WTC11 (cell line): ENCODE data around the gene MARCHF11. TPM values are rescaled to one million over a fixed set of nuclear protein-coding genes. Genes with fewer than 3 reads are reported as not detected.

Source experiments
- ATAC-seq: fragments of 200-7000 bp; cut with Tn5 transposase; 2 replicates; pipeline ENCODE4 v1.10.0; 2021; ENCODE audit warnings: mild to moderate bottlenecking, moderate library complexity
- CTCF ChIA-PET: fragments of 300-600 bp; sonication (Branson Sonifier 250); formaldehyde crosslinking; loops from one replicate; lab custom pipeline; 2021; ENCODE audit warnings: antibody characterized with exemption; lab: Charles Lee
- POLR2A ChIA-PET: fragments of 350-600 bp; sonication (Branson Sonifier 250); formaldehyde crosslinking; loops from one replicate; lab custom pipeline; 2021; ENCODE audit warnings: antibody characterized with exemption; lab: Charles Lee
- DNase-seq: peaks from one replicate; pipeline ENCODE4 v3.0.0; 2021; ENCODE audit warnings: low spot score
- H3K27ac Mint-ChIP-seq: 2 replicates; pipeline ENCODE4 v1.8.0; 2021; ENCODE audit warnings: mixed read lengths
- H3K27me3 Mint-ChIP-seq: 2 replicates; pipeline ENCODE4 v1.8.0; 2021; ENCODE audit warnings: low read depth, mild to moderate bottlenecking, moderate library complexity, mixed read lengths
- H3K36me3 Mint-ChIP-seq: 2 replicates; pipeline ENCODE4 v1.8.0; 2021; ENCODE audit warnings: mixed read lengths
- H3K4me1 Mint-ChIP-seq: 2 replicates; pipeline ENCODE4 v1.8.0; 2022; ENCODE audit warnings: mixed read lengths
- H3K4me3 Mint-ChIP-seq: 2 replicates; pipeline ENCODE4 v1.8.0; 2021; ENCODE audit warnings: mild to moderate bottlenecking, moderate library complexity, mixed read lengths
- H3K9me3 Mint-ChIP-seq: 2 replicates; pipeline ENCODE4 v1.8.0; 2021; ENCODE audit warnings: mixed read lengths
- CTCF ChIP-seq: fragments of 200-600 bp; IDR thresholded peaks from 2 replicates; pipeline ENCODE4 v1.8.0; 2022; ENCODE audit warnings: antibody characterized with exemption
- E2F4 ChIP-seq: sonication (generic); formaldehyde crosslinking; IDR thresholded peaks from 2 replicates; pipeline ENCODE4 v1.8.1; 2022; ENCODE audit warnings: low read depth, mild to moderate bottlenecking, moderate library complexity, missing genetic modification reagents, borderline replicate concordance
- E2F5 ChIP-seq: sonication (generic); formaldehyde crosslinking; IDR thresholded peaks from 2 replicates; pipeline ENCODE4 v1.8.1; 2022; ENCODE audit warnings: mild to moderate bottlenecking, moderate library complexity, missing genetic modification reagents
- EMX1 ChIP-seq: fragments of 250-450 bp; sonication (Bioruptor Pico); IDR thresholded peaks from 2 replicates; pipeline ENCODE4 v1.8.0; 2021; ENCODE audit warnings: mild to moderate bottlenecking
- ERG ChIP-seq: fragments of 250-450 bp; sonication (Bioruptor Pico); IDR thresholded peaks from 2 replicates; pipeline ENCODE4 v1.8.0; 2021; ENCODE audit warnings: mild to moderate bottlenecking
- ETV6 ChIP-seq: sonication (generic); formaldehyde crosslinking; IDR thresholded peaks from 2 replicates; pipeline ENCODE4 v1.8.1; 2022; ENCODE audit warnings: mild to moderate bottlenecking, missing genetic modification reagents
- FOXJ3 ChIP-seq: sonication (generic); formaldehyde crosslinking; IDR thresholded peaks from 2 replicates; pipeline ENCODE4 v1.9.0; 2021; ENCODE audit warnings: missing genetic modification reagents, mild to moderate bottlenecking, borderline replicate concordance
- FOXK1 ChIP-seq: sonication (generic); formaldehyde crosslinking; IDR thresholded peaks from 2 replicates; pipeline ENCODE4 v1.8.0; 2022; ENCODE audit warnings: mild to moderate bottlenecking, moderate library complexity, missing genetic modification reagents
- GABPB1 ChIP-seq: sonication (generic); formaldehyde crosslinking; IDR thresholded peaks from 2 replicates; pipeline ENCODE4 v1.8.1; 2023; ENCODE audit warnings: mild to moderate bottlenecking, missing genetic modification reagents
- JAZF1 ChIP-seq: fragments of 250-450 bp; sonication (Bioruptor Pico); IDR thresholded peaks from 2 replicates; pipeline ENCODE4 v1.9.0; 2021; ENCODE audit warnings: moderate library complexity, mild to moderate bottlenecking, inconsistent platforms
- JUN ChIP-seq: sonication (generic); formaldehyde crosslinking; IDR thresholded peaks from 2 replicates; pipeline ENCODE4 v1.8.0; 2023; ENCODE audit warnings: mild to moderate bottlenecking, missing genetic modification reagents
- MAX ChIP-seq: sonication (generic); formaldehyde crosslinking; IDR thresholded peaks from 2 replicates; pipeline ENCODE4 v1.8.0; 2022; ENCODE audit warnings: mild to moderate bottlenecking, missing genetic modification reagents
- MXD4 ChIP-seq: fragments of 250-450 bp; sonication (Bioruptor Pico); IDR thresholded peaks from 2 replicates; pipeline ENCODE4 v1.8.0; 2021; ENCODE audit warnings: mild to moderate bottlenecking, moderate library complexity, borderline replicate concordance
- NR1H2 ChIP-seq: sonication (generic); formaldehyde crosslinking; IDR thresholded peaks from 2 replicates; pipeline ENCODE4 v1.9.0; 2021; ENCODE audit warnings: mild to moderate bottlenecking, moderate library complexity, missing genetic modification reagents
- NR2C2 ChIP-seq: sonication (generic); formaldehyde crosslinking; IDR thresholded peaks from 2 replicates; pipeline ENCODE4 v1.8.0; 2022; ENCODE audit warnings: mild to moderate bottlenecking, missing genetic modification reagents
- STAT6 ChIP-seq: sonication (generic); formaldehyde crosslinking; conservative IDR thresholded peaks from 2 replicates; pipeline ENCODE4 v1.8.1; 2023; ENCODE audit warnings: mild to moderate bottlenecking, low read depth, missing genetic modification reagents, moderate library complexity
- total RNA-seq: library from RNA; stranded (reverse); gene quantifications from 3 replicates; pipeline ENCODE4 v1.2.3, GENCODE V29; 2021
- TF ChIP-seq, protein P1 (sequence below): sonication (generic); formaldehyde crosslinking; IDR thresholded peaks from 2 replicates; pipeline ENCODE4 v1.8.0; 2022; ENCODE audit warnings: missing genetic modification reagents
- TF ChIP-seq, protein P2 (sequence below): sonication (generic); formaldehyde crosslinking; IDR thresholded peaks from 2 replicates; pipeline ENCODE4 v1.8.1; 2023; ENCODE audit warnings: mild to moderate bottlenecking, missing genetic modification reagents

The MARCHF11 gene
- total RNA-seq, 1 experiment from 2014 or later = 2.9 TPM

DNA sequence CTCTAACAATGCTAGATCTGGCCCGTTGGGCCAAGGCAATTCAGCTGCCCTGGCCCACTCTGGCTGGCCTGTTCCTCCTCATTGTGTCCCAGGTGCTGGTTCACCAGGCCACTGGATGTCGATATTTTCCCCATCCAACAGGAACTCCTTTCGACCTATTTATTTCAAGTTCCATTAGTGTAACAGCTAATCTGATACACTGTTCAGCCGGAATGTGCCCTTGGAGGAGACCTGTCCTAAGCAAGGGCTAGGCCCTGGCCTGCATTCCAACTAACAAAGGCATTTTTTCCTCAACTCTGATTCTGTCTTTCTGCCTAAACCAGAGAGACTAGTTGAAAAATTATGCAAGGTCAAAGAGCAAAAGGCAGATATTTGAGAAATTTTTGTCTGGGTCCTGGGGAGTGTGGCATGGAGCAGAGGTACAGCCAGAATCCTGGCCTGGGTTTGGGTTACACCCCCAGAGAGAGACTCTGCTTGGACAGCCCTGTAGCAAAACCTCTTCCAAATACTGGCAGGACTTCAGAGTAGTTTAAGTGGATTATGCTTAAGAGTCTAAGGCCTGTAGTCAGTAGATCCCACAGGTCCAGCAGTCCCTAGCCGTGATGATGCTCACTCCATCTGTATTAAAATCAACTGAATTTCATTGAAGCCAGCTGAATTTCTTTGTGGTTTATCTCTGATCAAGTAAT lies 36.1 kb downstream of the MARCHF11 start:
- Mint-ChIP-seq H3K4me3 (no peak overlapping the region), H3K4me1 (peaks cover 6% of the 10 kb centered on the region), H3K36me3 (peaks cover 15% of the 10 kb centered on the region), H3K9me3 (peaks cover 19% of the 10 kb centered on the region), H3K27ac (no peak overlapping the region), H3K27me3 (no peaks in the 10 kb centered on the region)
- TF ChIP-seq STAT6 (CRISPR knock-in tag) (no peak), JUN (CRISPR knock-in tag) (no peak), MAX (CRISPR knock-in tag) (no peak)
- TF ChIP-seq, protein P1, sequence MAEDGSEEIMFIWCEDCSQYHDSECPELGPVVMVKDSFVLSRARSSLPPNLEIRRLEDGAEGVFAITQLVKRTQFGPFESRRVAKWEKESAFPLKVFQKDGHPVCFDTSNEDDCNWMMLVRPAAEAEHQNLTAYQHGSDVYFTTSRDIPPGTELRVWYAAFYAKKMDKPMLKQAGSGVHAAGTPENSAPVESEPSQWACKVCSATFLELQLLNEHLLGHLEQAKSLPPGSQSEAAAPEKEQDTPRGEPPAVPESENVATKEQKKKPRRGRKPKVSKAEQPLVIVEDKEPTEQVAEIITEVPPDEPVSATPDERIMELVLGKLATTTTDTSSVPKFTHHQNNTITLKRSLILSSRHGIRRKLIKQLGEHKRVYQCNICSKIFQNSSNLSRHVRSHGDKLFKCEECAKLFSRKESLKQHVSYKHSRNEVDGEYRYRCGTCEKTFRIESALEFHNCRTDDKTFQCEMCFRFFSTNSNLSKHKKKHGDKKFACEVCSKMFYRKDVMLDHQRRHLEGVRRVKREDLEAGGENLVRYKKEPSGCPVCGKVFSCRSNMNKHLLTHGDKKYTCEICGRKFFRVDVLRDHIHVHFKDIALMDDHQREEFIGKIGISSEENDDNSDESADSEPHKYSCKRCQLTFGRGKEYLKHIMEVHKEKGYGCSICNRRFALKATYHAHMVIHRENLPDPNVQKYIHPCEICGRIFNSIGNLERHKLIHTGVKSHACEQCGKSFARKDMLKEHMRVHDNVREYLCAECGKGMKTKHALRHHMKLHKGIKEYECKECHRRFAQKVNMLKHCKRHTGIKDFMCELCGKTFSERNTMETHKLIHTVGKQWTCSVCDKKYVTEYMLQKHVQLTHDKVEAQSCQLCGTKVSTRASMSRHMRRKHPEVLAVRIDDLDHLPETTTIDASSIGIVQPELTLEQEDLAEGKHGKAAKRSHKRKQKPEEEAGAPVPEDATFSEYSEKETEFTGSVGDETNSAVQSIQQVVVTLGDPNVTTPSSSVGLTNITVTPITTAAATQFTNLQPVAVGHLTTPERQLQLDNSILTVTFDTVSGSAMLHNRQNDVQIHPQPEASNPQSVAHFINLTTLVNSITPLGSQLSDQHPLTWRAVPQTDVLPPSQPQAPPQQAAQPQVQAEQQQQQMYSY (CRISPR knock-in tag) = no peak
- CTCF ChIA-PET = no interaction called here
- DNase-seq (no peak), ATAC-seq (no peak)
- POLR2A ChIA-PET = no interaction called here

DNA sequence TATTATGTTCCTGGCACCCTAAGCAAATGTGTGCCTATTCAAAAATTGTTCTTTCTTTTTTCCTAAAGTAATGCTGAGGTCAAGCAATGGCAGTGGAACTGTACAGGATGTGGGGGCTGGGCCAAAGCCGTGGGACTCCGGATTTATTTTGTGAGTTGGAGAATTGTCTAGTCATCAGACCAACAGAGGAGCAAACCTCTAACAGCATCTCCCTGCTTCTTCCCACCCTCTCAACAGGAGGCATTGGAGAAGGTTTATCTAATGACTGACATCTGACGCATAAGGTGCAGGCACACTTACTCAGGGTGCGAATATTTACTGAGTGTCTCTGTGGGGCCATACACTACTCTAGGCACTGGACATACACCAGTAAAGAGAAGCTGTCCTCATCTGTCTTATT lies 38.6 kb downstream of the MARCHF11 start:
- CTCF ChIA-PET = no interaction called here
- Mint-ChIP-seq H3K36me3 (peaks cover 32% of the 10 kb centered on the region), H3K4me1 (no peaks in the 10 kb centered on the region), H3K27ac (no peak overlapping the region), H3K27me3 (no peaks in the 10 kb centered on the region), H3K9me3 (peaks cover 40% of the 10 kb centered on the region), H3K4me3 (no peak overlapping the region)
- POLR2A ChIA-PET = no interaction called here
- ATAC-seq (no peak), DNase-seq (no peak)
- no peak for TF ChIP-seq ETV6 (CRISPR knock-in tag)
- TF ChIP-seq E2F4 (CRISPR knock-in tag) = no peak
- no peak for TF ChIP-seq E2F5 (CRISPR knock-in tag)
- no peak for TF ChIP-seq JAZF1 (CRISPR knock-in tag)
- no peak for TF ChIP-seq FOXJ3 (CRISPR knock-in tag)

- Mint-ChIP-seq H3K27me3 (no peaks in the 10 kb centered on the region), H3K36me3 (peaks cover 32% of the 10 kb centered on the region), H3K4me1 (peaks cover 5% of the 10 kb centered on the region), H3K4me3 (no peak overlapping the region), H3K27ac (no peak overlapping the region), H3K9me3 (peaks cover 40% of the 10 kb centered on the region)
- CTCF ChIA-PET = no interaction called here
- DNase-seq (no peak), ATAC-seq (no peak)
- POLR2A ChIA-PET = no interaction called here
- TF ChIP-seq NR2C2 (CRISPR knock-in tag) (no peak), JUN (CRISPR knock-in tag) (no peak), MXD4 (no peak), CTCF (no peak), NR1H2 (CRISPR knock-in tag) (no peak), ERG (no peak), GABPB1 (no peak), EMX1 (CRISPR knock-in tag) (no peak), FOXK1 (CRISPR knock-in tag) (no peak)
- TF ChIP-seq, protein P2, sequence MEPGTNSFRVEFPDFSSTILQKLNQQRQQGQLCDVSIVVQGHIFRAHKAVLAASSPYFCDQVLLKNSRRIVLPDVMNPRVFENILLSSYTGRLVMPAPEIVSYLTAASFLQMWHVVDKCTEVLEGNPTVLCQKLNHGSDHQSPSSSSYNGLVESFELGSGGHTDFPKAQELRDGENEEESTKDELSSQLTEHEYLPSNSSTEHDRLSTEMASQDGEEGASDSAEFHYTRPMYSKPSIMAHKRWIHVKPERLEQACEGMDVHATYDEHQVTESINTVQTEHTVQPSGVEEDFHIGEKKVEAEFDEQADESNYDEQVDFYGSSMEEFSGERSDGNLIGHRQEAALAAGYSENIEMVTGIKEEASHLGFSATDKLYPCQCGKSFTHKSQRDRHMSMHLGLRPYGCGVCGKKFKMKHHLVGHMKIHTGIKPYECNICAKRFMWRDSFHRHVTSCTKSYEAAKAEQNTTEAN (CRISPR knock-in tag) = no peak
These were observed 39.2 kb downstream of the MARCHF11 start for GRCh38 chr5:16140417-16140816.
